Fibroblast of villous mesenchyme (primary cell): Measurements from ENCODE around the gene RBM8A. TPM values are rescaled to one million over a fixed set of nuclear protein-coding genes. Genes with fewer than 3 reads are reported as not detected.

Source experiments
- DNase-seq: peaks from one replicate; pipeline ENCODE4 v3.0.0-alpha.2; 2010; ENCODE audit warnings: low read depth
- H3K4me3 ChIP-seq: 2 replicates; pipeline ENCODE4 v1.5.1; 2011; ENCODE audit warnings: low read depth, mild to moderate bottlenecking, low read length
- total RNA-seq: library from RNA; depleted of rRNA; stranded (reverse); fragments of >200 nt; gene quantifications from 2 replicates; pipeline ENCODE4 v1.2.3, GENCODE V29; 2012
- TF ChIP-seq, protein P1 (sequence below): IDR thresholded peaks from 2 replicates; pipeline ENCODE4 v1.5.1; 2012; ENCODE audit warnings: low read depth, mild to moderate bottlenecking, low read length; ENCODE audit not compliant: insufficient read depth

The RBM8A gene
- total RNA-seq, 1 donor, result 76.9 TPM

DNA sequence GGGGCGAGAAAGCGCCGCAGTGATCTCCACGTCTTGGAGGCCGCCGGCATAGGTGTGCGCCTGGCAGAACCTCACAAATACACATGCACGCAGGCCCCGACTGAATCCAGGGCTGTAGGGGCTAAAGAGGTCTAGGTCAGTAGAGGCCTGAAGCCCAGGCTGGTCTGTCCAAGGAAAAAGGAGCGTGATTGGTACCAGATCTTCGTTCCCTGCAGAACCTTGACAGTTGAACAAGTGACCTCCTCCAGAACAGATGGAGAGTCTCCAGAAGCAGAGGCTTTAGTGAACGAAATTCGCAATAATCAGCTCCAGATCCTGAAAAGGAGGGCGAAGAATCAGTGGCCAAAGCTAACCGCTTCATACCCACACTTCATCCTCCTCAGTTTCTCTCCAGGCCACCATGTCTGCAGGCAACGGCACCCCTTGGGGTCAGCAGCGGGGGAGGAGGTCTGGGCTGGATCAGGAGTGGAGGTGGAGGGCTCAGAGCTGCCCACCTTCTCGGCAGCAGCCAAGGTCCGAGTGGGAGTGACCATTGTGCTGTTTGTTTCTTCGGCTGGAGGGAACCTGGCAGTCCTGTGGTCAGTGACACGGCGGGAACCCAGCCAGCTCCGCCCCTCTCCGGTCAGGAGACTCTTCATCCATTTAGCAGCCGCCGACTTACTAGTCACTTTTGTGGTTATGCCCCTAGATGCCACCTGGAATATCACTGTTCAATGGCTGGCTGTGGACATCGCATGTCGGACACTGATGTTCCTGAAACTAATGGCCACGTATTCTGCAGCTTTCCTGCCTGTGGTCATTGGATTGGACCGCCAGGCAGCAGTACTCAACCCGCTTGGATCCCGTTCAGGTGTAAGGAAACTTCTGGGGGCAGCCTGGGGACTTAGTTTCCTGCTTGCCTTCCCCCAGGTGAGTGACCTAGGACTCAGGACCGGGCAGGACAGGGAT lies 8.0 kb downstream of the RBM8A start:
- TF ChIP-seq, protein P1, sequence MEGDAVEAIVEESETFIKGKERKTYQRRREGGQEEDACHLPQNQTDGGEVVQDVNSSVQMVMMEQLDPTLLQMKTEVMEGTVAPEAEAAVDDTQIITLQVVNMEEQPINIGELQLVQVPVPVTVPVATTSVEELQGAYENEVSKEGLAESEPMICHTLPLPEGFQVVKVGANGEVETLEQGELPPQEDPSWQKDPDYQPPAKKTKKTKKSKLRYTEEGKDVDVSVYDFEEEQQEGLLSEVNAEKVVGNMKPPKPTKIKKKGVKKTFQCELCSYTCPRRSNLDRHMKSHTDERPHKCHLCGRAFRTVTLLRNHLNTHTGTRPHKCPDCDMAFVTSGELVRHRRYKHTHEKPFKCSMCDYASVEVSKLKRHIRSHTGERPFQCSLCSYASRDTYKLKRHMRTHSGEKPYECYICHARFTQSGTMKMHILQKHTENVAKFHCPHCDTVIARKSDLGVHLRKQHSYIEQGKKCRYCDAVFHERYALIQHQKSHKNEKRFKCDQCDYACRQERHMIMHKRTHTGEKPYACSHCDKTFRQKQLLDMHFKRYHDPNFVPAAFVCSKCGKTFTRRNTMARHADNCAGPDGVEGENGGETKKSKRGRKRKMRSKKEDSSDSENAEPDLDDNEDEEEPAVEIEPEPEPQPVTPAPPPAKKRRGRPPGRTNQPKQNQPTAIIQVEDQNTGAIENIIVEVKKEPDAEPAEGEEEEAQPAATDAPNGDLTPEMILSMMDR, result no peak
- DNase-seq, result peak; percentile 50
- H3K4me3 ChIP-seq, result peak overlapping the region; percentile 88

DNA sequence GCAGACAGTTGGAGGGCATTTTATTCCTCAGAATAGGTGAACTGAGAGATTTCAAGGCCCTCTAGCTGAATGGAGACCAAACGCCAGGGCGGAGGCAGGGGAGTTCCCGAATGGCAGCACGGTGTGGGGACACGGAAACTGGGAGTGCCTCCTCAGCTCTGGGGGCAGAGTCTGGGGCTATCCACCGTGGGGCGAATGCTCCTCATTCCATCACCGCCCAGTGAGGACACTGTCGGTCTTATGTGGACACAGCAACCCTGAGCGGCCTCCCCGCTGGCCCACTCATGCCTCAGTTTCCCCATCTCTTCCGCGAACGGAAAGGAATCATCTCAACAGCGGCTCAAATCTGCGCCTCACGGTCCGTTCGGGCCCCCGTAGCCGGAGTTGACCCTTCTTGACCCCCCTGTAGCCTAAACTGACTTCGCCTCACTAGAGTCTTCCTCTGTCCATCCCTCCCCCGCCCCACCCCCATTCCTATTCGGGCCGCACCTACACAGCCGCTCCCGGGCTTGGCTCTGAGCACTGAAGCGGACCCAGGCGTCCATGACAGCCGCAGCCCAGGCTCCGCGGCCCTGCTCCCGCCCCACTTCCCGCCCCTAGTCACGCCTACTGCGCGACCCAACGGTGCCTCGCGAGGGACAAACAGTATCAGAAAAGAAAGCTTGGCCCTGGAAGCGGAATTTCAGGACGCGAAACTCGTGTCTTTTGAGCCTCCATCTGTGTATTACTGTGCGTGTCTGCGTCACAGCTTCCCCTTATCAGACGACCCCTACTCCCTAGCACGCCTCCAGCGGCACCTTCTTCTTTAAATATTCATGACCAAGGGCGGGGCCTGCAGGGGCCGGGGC lies 8.9 kb downstream of the RBM8A start, which contains the start of gene PEX11B:
PEX11B (minus strand) TSS at position 574 of the 848 bp plus-strand sequence; CDS start at position 545, 29 bp downstream.
- H3K4me3 ChIP-seq, result peak within 1 kb of the TSS; percentile 88
- peak; percentile 93 for DNase-seq
- TF ChIP-seq, protein P1, result no peak

DNA sequence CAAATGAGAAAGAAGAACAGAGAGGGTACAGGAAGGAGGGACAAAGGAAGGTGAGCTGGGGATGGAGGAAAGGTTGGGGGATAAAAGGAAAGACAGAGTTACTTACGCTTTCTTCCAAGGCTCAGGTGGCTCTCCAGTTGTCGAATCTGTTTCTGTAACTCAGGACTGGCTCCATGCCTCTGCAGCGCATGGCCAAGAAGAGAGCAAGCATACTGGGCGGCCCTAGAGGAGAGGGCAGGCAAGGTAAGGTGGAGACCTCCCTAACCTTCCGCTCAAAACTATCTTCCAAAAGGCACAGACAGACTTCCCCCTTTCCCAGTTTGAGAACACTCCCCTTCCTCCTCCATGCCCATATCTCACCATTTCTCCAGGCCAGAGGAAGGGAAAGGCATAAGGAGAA lies 9.7 kb downstream of the RBM8A start:
- H3K4me3 ChIP-seq, result peak overlapping the region; percentile 88
- TF ChIP-seq, protein P1, result no peak
- no peak for DNase-seq

DNA sequence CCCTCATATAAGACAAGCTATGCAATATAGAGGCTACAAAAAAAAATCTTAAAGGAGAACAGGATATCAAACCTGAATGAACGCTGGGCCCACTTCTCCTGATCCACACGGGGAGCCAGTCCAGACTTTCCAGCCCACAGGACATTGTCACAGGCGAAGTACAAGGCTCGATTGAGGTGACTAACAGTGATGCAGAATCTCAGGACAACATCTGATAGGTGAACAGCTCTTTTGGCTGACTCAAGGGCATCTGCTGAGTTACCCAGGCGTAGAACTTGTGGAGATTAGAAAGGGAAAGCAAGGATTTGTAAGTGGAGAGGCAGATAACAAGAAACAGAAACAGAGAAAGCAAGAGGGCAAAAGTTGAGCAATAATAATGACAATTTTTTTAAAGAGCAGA lies 10.5 kb downstream of the RBM8A start:
- H3K4me3 ChIP-seq, result no peak overlapping the region
- no peak for DNase-seq
- TF ChIP-seq, protein P1, result no peak

DNA sequence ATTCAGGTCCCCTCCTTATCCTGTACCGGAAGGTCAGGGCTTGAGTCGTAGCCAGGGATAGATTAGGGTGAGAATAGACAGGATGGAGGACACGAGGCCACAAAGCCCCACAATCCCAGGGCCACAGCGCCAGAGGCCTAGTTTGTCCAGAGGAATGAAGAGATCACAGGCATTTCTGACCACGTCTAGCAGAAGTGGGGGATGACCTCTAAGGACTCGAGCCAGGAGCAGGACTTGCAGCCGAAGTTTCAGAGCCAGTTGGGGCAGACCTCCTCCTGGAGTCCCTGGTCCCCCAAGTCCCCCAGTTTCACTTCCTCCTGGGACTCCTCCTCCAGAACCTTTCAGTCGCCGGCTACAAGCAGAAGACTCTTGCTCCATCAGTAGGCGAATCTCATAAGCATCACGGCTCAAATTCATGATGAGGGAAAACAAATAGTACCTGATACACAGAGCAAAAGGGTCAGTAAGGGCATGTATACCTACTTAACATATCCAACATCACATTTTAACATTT lies 15.1 kb downstream of the RBM8A start:
- H3K4me3 ChIP-seq, result no peak overlapping the region
- TF ChIP-seq, protein P1, result no peak
- DNase-seq, result no peak

DNA sequence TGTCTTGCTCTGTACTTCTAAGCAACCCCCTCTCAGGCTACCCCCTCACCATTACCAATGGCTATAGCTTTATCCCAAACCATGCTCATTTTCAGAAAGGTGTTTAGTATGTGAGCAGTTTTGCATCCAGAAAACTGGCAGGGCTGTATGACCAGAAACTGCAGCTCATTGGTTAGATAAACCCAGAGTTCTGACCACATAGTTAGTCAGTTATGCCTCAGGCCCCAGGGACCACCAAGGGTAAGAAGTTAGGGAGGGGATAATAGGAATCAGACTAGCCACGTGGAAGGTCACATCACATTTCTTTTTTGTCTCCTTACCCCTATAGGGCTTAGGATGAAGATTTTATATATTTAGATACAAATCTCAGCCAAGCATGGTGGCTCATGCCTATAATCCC lies 18.6 kb downstream of the RBM8A start:
- no peak for DNase-seq
- H3K4me3 ChIP-seq, result no peak overlapping the region

More for the DNA sequence above, 18.6 kb downstream of the RBM8A start:
- TF ChIP-seq, protein P1, result no peak
